Middle frontal gyrus (tissue), 1 donor: ENCODE measurements around the gene KAZN.

ENCODE experiments used
- DNase-seq: peaks from one replicate; pipeline ENCODE4 v3.0.0-alpha.2; 2015; ENCODE audit warnings: low spot score; ENCODE audit errors: extremely low spot score

The KAZN gene

DNA sequence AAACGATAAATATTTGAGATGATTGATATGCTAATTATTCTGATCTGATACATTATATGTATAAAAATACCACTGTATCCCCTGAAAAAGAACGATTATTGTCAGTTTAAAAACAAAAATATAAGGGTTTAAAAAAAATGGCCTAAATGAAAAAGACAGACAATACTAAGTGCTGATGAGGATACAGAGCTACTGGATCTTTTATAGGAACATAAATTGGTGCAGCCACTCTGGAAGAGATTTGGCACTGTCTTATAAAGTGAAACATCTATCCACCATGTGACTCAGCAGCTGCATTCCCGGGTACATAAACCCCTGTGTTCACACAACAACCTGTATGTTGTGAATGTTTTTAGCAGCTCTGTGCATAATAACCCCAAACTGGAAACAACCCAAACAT, 44.2 kb downstream of the KAZN start:
- no peak for DNase-seq

DNA sequence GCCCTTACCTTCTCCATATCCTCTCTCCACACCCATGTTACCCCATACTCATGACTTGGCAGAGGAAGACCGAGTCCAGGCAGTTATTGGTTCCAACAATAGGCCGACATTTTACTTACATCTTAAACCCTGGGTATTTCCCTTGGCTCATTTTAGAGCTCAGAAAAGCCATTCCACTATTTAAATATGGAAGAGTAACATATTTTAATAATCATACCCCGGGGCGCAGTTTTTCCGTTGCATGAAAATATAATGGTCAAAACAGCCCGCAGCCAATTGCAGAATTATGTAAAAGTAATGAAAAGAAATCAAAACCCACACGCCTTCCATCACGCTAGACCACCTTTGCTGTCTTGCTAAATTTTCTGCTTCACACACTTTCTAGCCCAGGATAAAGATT, 48.5 kb downstream of the KAZN start:
- no peak for DNase-seq

DNA sequence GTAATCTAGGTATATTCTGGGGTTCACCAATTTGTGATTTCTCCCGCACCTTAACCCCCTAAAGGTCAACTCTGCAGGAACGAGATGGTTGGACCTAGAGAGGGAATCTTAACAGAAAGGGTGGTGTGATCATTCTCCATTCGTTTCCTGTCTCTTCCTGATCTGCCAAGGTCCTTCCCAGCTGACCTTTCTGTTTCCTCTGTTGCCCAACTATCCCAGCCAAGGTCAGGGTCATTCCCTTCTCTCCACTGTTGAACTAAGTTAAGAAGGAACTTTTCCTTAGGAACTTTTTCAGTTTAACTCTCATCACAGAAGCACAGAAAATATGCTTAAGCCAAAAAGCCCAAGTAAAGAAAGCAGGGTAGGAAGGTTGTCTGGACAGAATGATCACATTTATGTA, 49.3 kb downstream of the KAZN start:
- DNase-seq = no peak

DNA sequence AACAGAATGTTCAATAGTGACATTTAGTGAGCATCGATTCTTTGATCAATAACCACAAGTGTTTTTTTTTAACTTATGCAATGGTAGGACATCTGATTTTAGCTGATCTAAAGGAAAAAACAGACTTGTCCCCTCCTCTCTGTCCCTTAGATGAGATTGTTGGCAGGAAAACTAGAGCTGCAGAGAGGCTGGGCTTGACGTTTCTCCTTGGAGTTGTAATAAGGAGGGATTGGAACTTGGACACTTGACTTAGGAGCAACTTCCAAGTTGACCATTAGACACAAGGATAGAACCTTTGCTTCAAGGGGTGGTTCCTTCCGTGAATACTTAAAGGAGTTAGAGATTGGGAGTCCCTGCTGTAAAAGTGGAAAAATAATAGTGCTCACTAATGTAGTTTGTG, 49.9 kb downstream of the KAZN start:
- no peak for DNase-seq

DNA sequence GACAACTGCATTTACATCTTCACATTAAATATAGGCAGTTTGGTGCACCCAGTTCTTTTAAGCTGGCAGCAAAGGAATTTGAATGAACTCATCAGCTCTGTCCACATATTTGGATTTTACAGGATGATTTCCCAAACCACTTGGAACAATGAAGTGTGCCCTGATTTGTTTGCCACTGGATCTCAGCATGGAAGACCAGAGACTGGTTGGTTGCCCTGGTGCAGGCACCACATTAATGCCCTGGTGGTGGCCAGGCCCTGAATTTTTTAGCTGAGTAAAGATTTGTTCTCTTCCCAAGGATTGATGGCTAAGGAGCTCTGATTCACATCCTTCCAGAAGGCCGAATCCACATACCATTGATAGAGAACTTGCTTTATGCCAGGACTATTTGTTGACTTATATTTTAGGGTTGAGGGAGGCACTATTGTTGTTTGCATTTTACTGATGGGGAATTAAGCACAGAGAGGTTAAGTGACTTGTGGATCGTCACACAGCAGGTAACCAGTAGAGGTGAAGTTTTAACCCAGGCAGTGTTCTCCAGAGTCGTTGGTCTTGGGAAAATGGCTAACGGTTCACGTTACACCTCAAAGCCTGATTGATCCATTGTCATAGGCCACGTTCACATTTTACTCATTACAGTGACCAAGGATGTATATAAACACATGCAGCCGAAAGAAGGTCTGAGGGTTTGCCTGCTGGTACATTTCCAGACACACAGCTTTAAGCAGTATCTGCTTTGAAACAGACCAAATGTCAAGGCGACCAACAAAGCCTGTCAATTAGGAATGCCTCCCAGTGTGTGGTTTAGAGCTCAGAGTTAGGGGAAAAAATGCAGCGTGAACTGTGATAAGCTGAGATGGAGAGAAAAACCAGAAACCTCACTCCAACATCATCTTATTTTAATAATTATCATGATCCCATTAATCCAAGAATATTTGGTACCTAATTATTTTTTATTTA, 50.7 kb downstream of the KAZN start:
- no peak for DNase-seq

DNA sequence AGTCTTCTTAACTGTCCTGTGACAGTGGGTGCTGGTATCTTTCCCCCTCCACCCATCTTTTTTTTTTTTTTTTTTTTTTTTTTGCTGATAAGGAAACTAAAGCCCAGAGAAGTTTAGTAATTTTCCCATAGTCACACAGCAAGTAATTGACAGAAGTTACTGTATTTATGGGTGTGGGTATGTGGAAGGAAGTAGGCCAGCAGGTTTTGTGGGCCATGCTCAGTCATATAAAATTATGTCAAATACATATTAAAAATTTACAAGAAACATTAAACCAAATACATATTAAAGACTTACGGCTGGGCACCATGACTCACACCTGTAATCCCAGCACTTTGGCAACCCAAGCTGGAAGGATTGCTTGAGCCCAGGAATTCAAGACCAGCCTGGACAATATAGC, 51.5 kb downstream of the KAZN start:
- no peak for DNase-seq

DNA sequence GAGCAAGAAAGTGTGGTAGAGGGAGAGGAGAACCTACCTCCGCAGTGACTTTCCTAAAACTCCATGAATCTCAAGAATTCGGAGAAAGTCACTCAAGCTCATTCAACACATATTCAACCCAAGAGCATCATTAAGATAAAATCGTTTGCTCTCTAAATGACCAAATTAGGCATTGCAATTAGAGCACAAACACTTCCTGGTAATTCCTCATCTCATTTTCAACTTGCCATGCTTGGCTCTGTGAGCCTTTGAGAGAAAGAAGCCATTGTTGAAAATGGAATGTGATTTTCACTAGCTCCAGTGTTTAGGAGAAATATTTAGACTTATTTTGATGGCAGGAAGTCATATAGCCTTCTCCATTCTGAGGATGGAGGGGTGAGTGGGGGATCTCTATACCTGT, 52.5 kb downstream of the KAZN start:
- DNase-seq = no peak

DNA sequence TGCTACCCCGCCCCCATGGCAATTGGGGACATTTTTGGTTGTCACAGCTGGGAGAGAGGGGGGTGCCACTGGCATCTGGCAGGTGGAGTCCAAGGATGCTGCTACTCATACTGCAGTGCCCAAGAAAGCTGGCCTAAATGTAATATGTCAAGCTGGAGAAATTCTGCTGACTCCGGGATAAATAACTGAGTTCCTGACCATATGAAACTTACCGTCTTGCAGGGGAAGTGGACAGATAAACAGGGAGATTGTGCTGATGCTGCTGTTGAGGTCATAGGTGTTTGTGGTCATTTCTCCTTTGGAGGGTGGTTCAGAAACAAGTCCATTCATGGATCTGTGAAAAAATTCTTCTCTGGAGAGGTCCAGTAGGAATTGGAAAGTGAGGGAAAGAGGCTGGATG, 54.4 kb downstream of the KAZN start:
- no peak for DNase-seq

DNA sequence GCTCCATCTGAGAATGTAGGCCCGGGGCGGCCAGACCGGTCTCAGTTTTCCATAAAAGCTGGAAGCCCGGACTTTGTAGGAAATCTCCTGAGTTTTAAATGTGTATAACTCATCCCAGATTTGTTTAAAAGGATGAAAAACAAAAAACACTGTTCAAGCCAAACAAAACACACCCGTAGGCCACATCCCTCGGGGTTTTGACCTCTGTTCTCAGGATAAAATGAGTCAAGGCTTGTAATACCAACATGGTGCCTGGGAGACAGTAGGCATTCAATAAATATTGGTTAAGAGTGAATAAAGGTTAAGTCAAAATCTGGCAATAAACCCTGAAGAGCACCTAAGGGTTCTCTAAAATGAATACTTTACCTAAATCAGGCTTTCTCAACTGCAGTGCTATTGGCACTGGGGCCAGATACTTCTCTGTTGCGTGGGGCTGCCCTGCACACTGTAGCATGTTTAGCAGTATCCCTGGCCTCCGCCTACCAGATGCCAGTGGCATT, 55.0 kb downstream of the KAZN start:
- DNase-seq = no peak

DNA sequence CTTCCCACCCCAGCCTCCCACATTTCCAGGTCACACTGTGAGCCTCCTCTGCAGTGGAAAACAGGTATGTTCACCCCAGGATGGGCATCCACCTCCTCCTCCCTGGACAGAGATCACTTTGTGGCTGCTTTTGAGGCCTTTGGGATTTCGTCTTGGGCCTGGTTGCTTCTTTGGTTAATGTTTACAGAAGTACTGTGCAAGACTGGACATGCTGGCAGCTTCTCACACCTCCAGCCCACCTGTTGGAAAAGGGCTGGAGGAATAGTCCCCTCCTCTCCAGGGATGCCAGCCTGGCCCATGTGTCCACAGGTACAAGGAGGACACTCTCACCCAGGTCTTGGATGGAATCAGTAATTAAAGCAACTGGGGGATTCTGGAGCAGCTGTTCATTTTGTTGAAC, 56.1 kb downstream of the KAZN start:
- no peak for DNase-seq

DNA sequence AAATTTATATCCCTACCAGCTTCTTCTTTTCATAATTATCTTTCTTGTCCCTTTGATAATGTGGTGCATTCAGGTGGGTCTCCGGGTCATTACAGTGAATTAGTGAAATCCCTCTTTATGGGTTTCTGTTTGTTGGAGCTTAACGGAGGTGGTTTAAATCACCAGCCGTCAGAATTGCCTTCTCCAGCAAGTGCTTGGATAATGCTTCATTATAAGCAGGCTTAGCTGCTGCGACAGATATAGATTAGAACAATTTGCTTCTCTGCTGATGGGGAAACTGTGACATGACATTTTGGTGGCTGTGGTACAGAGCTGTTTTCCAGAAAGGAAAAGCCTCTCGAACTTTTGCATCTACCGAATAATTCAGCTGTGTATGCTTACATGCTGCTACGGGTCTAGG, 56.9 kb downstream of the KAZN start:
- DNase-seq = no peak

DNA sequence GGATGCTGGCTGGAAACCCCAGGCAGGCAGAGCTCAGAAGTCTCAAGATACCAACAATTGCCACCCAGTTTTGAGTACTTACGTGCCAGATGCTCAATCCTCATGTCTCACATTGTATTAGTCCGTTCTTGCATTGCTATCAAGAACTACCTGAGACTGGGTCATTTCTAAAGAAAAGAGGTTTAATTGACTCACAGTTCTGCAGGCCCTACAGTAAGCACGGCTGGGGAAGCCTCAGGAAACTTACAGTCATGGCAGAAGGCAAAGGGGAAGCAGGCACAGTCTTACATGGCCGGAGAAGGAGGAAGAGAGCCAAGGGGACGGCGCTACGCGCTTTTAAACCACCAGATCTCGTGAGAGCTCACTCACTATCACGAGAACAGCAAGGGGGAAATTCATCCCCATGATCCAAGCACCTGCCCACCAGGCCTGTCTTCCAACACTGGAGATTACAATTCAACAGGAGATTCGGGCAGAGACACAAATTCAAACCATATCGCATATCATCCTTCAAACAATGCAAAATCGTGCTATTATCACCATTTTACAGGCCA, 58.0 kb downstream of the KAZN start:
- no peak for DNase-seq

DNA sequence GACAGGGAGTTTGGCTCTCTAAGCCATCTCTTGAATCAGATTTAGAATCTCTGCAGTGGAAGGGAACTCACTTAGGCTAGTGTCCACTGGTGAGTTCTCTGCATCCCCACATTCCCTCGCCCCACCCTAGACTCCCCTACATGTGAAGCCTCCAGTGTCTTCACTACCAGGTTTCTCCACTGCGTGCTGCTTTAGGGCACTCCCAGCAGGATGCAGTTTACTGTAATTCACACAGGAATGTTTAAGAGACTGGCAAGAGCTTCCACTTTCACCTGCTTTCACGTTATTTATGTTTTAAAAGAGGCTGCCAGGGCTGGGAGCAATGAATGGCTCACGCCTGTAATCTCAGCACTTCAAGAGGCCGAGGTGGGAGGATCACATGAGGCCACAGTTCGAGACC, 60.2 kb downstream of the KAZN start:
- no peak for DNase-seq

DNA sequence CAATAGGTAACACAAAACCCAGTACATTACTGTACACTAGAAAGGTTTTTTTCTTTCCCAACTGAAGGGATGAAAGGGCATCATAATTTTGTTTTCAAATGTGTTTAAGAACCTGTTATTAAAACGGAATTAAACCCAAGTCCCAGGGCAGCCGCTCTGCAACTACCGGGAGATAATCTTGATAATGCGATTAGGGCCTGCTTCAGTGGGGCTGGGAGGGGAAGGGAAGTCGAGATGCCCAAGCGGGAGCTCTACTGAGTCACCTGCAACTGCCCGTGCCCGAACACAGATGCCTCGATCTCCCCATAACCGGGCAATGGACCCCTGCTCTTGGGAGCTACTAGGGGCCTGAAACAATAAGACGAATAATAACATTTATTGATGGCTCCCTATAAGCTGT, 61.4 kb downstream of the KAZN start:
- no peak for DNase-seq

DNA sequence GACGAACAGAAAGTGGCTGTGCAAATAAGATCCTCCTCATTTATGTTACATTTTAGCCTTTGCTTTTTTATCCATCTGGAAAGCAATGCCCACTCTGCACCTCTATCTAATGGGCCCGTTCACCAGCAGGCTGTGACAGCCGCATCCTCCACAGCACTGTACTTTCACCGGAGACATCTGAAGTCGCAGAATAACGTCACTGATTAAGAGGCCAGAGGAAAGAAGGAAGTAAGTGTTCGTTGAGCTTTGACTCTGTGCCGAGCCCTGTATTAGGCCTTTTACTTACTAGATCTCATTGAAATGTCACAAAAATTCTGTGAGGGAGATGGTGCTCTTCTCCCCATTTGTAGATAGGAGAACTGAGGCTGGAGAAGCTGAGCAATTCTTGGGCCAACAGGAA, 62.3 kb downstream of the KAZN start:
- DNase-seq = no peak

DNA sequence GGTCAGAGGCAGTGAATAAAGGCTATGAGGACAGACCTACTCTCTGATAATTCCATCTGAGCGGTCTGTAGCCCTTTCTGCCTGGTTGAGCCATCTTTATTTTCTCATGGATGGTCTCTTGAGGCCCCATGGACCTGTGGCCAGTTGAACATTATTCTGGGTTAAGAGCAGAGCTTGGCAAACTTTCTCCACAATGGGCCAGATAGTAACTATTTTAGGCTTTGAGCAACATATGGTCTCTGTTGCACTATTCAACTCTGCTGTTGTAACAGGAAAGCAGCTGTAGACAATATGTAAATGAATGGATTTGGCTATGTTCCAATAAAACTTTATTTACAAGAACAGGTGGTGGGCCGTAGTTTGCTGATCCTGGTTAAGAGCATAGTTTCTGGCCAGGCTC, 62.7 kb downstream of the KAZN start:
- no peak for DNase-seq

DNA sequence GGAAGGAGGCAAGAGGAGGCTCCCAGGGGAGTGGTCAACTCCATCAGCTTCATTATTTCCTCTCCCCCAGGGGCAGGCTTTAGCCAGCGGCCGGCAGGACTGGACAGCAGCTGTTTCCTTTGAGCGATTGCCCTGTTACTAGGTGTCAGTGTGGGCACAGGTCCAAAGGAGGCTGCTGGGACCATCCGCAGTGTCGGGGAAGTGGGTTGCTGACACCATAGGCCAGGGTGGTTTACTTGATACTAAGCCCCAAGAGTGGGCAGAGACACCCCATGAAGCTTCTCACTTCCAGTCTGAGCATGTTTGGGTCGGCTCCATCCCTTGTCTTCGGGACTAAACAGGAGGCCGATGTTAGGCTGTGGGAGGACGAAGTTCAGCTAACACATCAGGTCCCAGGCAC, 63.6 kb downstream of the KAZN start:
- DNase-seq = no peak

DNA sequence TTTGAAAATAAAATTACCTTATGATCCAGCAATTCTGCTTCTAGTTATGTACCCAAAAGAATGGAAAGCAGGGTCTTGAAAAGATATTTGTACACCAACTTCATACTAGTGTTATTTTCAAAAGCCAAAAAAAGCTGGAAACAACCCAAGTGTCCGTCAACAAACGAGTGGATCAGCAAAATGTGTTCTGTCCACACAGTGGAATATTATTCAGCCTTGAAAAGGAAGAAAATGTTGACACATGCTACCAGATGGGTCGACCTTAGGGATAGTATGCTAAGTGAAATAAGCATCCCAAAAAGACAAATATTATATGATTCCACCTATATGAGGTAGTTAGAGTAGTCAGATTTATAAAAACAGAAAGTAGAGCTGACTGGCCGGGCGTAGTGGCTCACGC, 65.3 kb downstream of the KAZN start:
- no peak for DNase-seq

DNA sequence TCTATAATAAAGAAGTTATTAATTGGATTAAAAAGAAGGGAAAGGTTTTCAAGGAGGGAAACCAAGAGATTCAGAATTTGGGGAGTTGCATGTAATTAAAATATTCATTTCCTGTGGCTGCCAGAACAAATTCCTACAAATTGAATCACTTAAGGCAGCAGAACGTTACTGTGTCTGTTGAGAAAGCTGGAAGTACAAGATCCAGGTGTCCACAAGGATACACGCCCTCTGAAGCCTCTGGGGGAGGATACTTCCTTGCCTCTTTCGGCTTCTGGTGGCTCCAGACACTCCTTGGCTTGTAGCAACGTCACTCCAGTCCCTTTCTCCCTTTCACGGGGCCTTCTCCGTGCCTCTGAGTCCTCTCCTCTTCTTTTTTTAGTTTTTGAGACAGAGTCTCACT, 67.9 kb downstream of the KAZN start:
- no peak for DNase-seq

DNA sequence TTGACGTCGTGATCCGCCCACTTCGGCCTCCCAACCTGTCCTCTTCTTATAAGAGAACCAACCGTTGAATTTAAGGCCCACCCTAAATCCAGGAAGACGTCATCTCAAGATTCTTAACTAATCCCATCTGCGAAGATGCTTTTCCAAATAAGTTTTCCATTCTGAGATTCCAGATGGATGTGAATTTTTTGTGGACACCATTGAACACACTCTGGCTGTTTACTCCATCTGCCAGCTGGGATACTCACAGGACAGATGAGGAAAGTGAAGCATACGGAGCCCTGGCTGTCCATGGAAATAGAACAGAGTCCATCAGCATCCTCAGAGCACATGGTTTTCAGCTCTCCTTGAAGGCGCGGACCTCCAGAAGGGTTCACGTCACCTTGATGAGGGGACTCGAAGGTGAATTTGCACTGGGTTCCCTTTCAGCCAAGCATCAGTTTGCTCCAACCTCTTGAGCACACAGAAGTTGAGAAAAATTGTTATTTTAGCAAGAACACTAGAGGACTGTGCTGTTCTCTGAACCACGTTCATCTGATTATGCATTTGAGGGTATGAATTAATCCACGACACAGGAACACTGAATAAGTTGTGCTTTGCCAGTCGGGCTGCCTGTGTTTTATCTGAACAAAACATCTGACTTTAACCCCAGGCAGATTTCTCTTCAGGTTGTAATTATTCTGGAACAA, 68.6 kb downstream of the KAZN start:
- no peak for DNase-seq

DNA sequence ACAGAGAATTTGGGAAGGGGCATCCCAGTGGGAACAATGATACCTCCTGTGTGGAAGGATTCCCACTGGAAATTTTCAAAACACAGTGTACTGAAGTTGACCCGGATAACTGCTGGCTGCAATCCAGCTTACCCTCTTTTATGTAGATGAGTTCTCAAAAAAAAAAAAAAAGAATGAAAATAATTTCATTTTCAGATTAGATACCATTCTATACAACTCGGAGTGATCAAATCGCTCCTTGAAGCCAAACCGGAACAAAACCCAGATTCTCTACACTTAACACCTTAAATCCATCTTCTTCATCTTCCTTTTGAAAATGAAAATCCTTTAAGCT, 69.1 kb downstream of the KAZN start:
- DNase-seq = no peak

DNA sequence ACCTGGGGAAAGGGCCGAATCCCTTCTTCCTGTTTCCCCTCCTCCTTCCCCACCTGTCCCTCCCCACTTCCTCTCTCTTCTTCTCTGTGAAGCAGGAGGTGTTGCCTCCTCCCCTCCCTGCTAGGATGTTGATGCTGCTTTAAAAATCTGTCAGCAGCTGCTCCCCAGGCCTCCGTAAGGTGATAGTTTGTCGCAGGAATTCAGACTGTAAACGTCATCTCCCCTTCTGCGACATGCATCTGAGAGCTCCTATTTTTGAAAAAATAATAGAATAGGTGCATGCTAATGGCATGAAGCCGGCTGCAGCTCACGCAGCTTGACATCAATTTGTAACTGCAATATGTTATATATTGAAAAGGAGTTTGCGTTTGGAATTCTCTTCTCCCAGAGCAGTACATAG, 70.1 kb downstream of the KAZN start:
- DNase-seq = no peak

DNA sequence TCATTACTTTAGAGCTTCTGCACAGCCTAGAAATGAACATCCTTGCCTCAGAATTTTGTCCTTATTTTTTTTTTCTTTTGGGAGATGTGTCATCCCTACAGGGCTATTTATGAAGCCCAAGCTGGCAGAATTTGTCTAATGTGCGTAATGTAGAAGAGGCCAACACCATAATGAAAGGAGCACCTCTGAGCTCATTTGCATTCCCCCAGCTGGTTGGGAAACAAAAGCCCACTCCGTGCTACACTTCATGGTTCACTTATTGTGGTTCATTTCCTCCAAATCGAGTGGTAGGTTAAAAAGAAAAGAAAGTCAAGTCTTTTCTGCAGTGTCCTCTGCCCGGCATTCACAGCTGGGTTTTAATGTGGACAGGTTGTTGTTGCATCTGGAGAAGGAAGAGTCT, 73.5 kb downstream of the KAZN start:
- no peak for DNase-seq
